ENCODE data around the gene PCSK2.

GRCh38 chr20:17491488-17491887 lies 264.6 kb downstream of the PCSK2 start:
- TF ChIP-seq, protein P1, sequence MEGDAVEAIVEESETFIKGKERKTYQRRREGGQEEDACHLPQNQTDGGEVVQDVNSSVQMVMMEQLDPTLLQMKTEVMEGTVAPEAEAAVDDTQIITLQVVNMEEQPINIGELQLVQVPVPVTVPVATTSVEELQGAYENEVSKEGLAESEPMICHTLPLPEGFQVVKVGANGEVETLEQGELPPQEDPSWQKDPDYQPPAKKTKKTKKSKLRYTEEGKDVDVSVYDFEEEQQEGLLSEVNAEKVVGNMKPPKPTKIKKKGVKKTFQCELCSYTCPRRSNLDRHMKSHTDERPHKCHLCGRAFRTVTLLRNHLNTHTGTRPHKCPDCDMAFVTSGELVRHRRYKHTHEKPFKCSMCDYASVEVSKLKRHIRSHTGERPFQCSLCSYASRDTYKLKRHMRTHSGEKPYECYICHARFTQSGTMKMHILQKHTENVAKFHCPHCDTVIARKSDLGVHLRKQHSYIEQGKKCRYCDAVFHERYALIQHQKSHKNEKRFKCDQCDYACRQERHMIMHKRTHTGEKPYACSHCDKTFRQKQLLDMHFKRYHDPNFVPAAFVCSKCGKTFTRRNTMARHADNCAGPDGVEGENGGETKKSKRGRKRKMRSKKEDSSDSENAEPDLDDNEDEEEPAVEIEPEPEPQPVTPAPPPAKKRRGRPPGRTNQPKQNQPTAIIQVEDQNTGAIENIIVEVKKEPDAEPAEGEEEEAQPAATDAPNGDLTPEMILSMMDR (IDR thresholded peaks at IDR 0.05 in 8 of 11, conservative IDR thresholded peaks at IDR 0.05 in 3 of 11) = no peak
- TF ChIP-seq POLR2A (IDR thresholded peaks at IDR 0.05) = no peak
- no peak for TF ChIP-seq POLR2AphosphoS5 (IDR thresholded peaks at IDR 0.05)

All from spleen (tissue), 7 donors.